CD4-positive, alpha-beta memory T cell (primary cell): ENCODE data around the gene GNAL. TPM values are rescaled to one million over a fixed set of nuclear protein-coding genes. Genes with fewer than 3 reads are reported as not detected.

Source experiments
- CTCF ChIA-PET: fragments of 350-600 bp; sonication (Branson Sonifier 250); formaldehyde crosslinking; loops from one replicate; lab custom pipeline; 2021; ENCODE audit warnings: inconsistent platforms; ENCODE audit not compliant: partially characterized antibody; lab: Charles Lee
- POLR2A ChIA-PET: fragments of 350-600 bp; sonication (Branson Sonifier 250); formaldehyde crosslinking; loops from one replicate; lab custom pipeline; 2021; ENCODE audit not compliant: partially characterized antibody; lab: Charles Lee
- DNase-seq, 5 donors: peaks; one replicate each; pipeline versions ENCODE4 v3.0.0 to v3.0.0-alpha.2; 2020 to 2022; ENCODE audit warnings: mixed read lengths in 1 of 5
- H3K27ac ChIP-seq: one replicate; pipeline ENCODE4 v1.7.0; 2013; ENCODE audit warnings: low read depth, low read length
- H3K27me3 ChIP-seq: 2 replicates; pipeline ENCODE4 v1.7.0; 2013; ENCODE audit warnings: mild to moderate bottlenecking, low read length, moderate library complexity; ENCODE audit not compliant: insufficient read depth
- H3K36me3 ChIP-seq: 2 replicates; pipeline ENCODE4 v1.7.0; 2013; ENCODE audit warnings: mild to moderate bottlenecking, low read length, moderate library complexity; ENCODE audit not compliant: insufficient read depth
- H3K4me1 ChIP-seq: 2 replicates; pipeline ENCODE4 v1.7.0; 2013; ENCODE audit warnings: mild to moderate bottlenecking, low read length, moderate library complexity; ENCODE audit not compliant: insufficient read depth
- H3K4me3 ChIP-seq, 2 donors: one replicate each; pipeline ENCODE4 v1.7.0; 2013; ENCODE audit warnings: low read length in 2 of 2, mild to moderate bottlenecking in 1 of 2
- H3K9me3 ChIP-seq, 2 donors: one replicate each; pipeline ENCODE4 v1.7.0; 2013; ENCODE audit warnings: low read length in 2 of 2, control low read depth in 1 of 2; ENCODE audit not compliant: control insufficient read depth in 1 of 2
- H3K27ac Mint-ChIP-seq, 7 donors: one replicate each; pipeline ENCODE4 v1.8.0; 2020 to 2021; ENCODE audit warnings: mixed read lengths in 7 of 7, mild to moderate bottlenecking in 6 of 7, inconsistent platforms in 3 of 7, moderate library complexity in 3 of 7
- H3K27me3 Mint-ChIP-seq, 2 donors: one replicate each; pipeline ENCODE4 v1.8.0; 2020 to 2021; ENCODE audit warnings: mixed read lengths in 2 of 2
- H3K36me3 Mint-ChIP-seq, 2 donors: one replicate each; pipeline ENCODE4 v1.8.0; 2020 to 2021; ENCODE audit warnings: mixed read lengths in 2 of 2, inconsistent platforms in 1 of 2, mild to moderate bottlenecking in 1 of 2
- H3K4me1 Mint-ChIP-seq, 4 donors: one replicate each; pipeline ENCODE4 v1.8.0; 2020 to 2021; ENCODE audit warnings: mixed read lengths in 4 of 4, mild to moderate bottlenecking in 1 of 4
- H3K4me3 Mint-ChIP-seq, 8 donors: one replicate each; pipeline ENCODE4 v1.8.0; 2020 to 2021; ENCODE audit warnings: mixed read lengths in 8 of 8, mild to moderate bottlenecking in 7 of 8, moderate library complexity in 6 of 8, inconsistent platforms in 3 of 8
- H3K9me3 Mint-ChIP-seq, 8 donors: one replicate each; pipeline ENCODE4 v1.8.0; 2020 to 2021; ENCODE audit warnings: mixed read lengths in 8 of 8, mild to moderate bottlenecking in 5 of 8, inconsistent platforms in 3 of 8, moderate library complexity in 1 of 8
- intact Hi-C: fragments of 100-400 bp; cut with micrococcal nuclease; formaldehyde crosslinking; loops from one replicate; pipeline ENCODE4 v1.15.1; 2023
- polyA plus RNA-seq, 2 donors: library from polyadenylated mRNA; unstranded; fragments of 300-500 nt; fragmentation: Illumina TruSeq; gene quantifications; one replicate each; pipeline ENCODE4 v1.2.3, GENCODE V29; 2021
- total RNA-seq, 2 experiments: library from RNA; stranded (reverse); gene quantifications; one replicate each; pipeline ENCODE4 v1.2.3, GENCODE V29; 2021

GNAL gene
- total and polyA plus RNA-seq, 4 experiments from 2014 or later: 0.20 to 0.33 (median 0.26) TPM; not detected in 1

DNA sequence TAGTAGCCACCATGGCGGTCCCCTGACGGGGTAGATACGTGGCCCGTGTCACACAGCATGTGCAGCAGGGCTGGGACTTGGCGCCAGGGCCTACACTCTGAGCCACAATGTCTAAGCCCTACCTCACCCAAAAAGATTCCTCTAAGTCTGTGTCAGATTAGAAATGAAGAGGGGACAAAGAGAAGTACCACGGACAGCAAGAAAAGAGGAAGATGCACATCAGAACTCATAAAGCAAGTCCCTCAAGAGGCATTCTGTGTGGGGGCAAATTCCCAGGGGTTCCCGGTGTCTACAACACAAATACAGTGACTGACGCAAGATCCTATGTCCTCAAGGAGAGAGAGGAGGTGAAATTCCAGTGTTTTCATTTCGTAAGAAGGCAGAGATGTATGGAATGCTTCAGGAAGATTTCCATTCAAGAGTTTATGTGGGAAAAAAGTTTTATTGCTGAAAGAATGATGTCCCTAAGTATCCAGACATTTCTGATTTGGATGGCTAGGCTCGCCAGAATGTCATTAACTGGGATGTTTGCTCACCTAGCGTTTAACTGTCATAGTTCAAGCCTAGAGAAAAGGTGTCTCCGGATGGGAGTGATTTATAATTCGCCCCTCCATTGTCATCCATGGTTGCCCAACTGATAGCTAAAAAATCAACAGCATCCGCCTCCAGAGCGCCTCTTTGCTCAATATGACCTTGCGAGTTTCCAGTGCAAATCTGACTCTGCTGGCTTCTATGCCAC, 86.5 kb downstream of the GNAL start:
- H3K4me3 ChIP-seq: no peak overlapping the region
- H3K4me1 ChIP-seq: no peaks in the 10 kb centered on the region
- intact Hi-C loops: no loop called here
- Mint-ChIP-seq H3K27ac (no peak overlapping the region), H3K4me1 (no peaks in the 10 kb centered on the region), H3K36me3 (no peaks in the 10 kb centered on the region), H3K4me3 (no peak overlapping the region), H3K9me3 (no peaks in the 10 kb centered on the region), H3K27me3 (peaks cover 2 to 13% of the 10 kb centered on the region in 2 donors)
- peaks cover 2% of the 10 kb centered on the region for H3K27me3 ChIP-seq
- POLR2A ChIA-PET: no interaction called here
- no peak overlapping the region for H3K27ac ChIP-seq
- CTCF ChIA-PET: no interaction called here
- no peaks in the 10 kb centered on the region for H3K36me3 ChIP-seq
- H3K9me3 ChIP-seq: no peaks in the 10 kb centered on the region
- DNase-seq: no peak

- DNase-seq: no peak
- Mint-ChIP-seq H3K36me3 (no peaks in the 10 kb centered on the region), H3K9me3 (no peaks in the 10 kb centered on the region), H3K27me3 (peaks cover 2 to 12% of the 10 kb centered on the region in 2 donors), H3K4me3 (no peak overlapping the region), H3K4me1 (no peaks in the 10 kb centered on the region), H3K27ac (no peak overlapping the region)
- Histone ChIP-seq H3K27me3 (peaks cover 8% of the 10 kb centered on the region), H3K4me1 (no peaks in the 10 kb centered on the region), H3K4me3 (no peak overlapping the region), H3K36me3 (no peaks in the 10 kb centered on the region), H3K27ac (no peak overlapping the region), H3K9me3 (no peaks in the 10 kb centered on the region)
- ChIA-PET CTCF (no interaction called here), POLR2A (no interaction called here)
- intact Hi-C loops: no loop called here
These were observed 91.0 kb downstream of the GNAL start for GRCh38 chr18:11780042-11780441.

DNA sequence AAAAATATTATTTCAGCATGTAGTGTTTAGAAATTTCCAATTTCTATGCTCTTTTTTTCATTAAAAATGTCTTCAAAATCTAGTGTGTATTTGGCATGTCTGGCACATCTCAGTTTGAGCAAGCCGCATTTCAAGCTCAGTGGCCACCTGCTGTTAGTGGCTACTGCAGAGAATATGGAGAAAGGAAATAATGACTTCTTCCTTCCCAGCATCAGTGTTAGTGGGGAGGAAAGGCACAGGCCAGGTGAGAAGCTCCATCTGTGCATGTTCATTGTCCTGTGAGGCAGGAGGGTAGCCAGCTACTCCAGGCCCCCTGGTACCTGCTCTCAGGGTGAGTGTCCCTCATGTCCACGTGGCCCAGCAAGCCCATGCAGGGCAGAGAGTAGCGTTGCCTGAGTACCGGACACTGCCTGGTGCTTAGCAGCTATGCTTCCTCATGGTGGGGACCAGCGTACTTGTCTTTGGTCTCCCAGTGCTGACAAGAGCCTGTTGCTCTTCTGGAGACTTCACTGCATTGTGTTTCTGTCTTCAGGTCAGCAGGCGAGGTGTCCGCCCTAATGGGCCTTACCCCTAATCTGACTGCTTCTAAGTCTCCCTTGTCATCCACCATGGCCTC, 94.8 kb downstream of the GNAL start:
- POLR2A ChIA-PET: no interaction called here
- H3K4me3 ChIP-seq: no peak overlapping the region
- H3K27me3 ChIP-seq: peaks cover 12% of the 10 kb centered on the region
- no peaks in the 10 kb centered on the region for H3K9me3 ChIP-seq
- H3K27ac Mint-ChIP-seq: no peak overlapping the region
- H3K36me3 ChIP-seq: no peaks in the 10 kb centered on the region
- no peak overlapping the region for H3K27ac ChIP-seq
- no peaks in the 10 kb centered on the region for H3K4me1 Mint-ChIP-seq
- H3K36me3 Mint-ChIP-seq: no peaks in the 10 kb centered on the region
- H3K4me3 Mint-ChIP-seq: no peak overlapping the region
- H3K27me3 Mint-ChIP-seq: peaks cover 8 to 17% of the 10 kb centered on the region in 2 donors
- no peaks in the 10 kb centered on the region for H3K9me3 Mint-ChIP-seq
- DNase-seq: no peak
- CTCF ChIA-PET: no interaction called here
- no peaks in the 10 kb centered on the region for H3K4me1 ChIP-seq
- intact Hi-C loops: no loop called here

DNA sequence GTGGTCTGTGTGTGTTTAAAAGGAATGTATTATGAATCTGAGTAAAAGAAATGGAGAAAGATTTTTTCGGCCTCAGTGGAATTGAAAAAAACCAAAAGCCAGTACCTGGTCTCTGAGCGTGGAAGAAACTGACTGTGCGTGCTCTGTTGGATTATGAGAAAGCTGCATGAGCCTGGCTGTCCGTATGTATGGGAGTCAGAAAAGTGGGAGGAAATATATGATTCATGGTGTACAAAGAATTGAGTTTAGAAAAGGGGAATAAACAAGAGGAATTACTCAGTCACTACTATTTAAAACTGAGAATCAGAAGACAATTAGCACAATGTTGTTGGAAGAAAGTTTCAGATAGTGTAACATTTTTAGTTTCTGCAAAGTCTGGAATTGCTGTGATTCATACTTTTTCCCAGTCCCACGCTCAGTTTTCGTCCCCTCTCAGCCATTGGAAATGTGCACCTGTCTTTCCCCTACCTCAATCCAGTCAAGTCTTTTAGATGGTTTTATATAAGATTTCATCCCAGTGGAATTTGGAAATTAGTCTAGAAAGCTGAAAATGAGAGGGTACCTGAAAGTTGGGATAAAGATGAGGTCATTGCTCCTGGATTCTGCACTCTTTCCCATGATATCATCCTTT, 95.7 kb downstream of the GNAL start:
- Mint-ChIP-seq H3K27me3 (peaks cover 11 to 15% of the 10 kb centered on the region in 2 donors), H3K4me3 (no peak overlapping the region), H3K4me1 (no peaks in the 10 kb centered on the region), H3K36me3 (no peaks in the 10 kb centered on the region), H3K27ac (peak overlapping the region in 1 of 7 donors; percentile 15), H3K9me3 (peaks cover 0 to 2% (median 0%) of the 10 kb centered on the region in 8 donors)
- ChIA-PET POLR2A (no interaction called here), CTCF (no interaction called here)
- Histone ChIP-seq H3K36me3 (no peaks in the 10 kb centered on the region), H3K27ac (no peak overlapping the region), H3K27me3 (peaks cover 12% of the 10 kb centered on the region), H3K4me1 (no peaks in the 10 kb centered on the region), H3K9me3 (no peaks in the 10 kb centered on the region), H3K4me3 (no peak overlapping the region)
- DNase-seq: no peak
- intact Hi-C loops: no loop called here

GRCh38 chr18:11785444-11786055, 96.5 kb downstream of the GNAL start:
- Histone ChIP-seq H3K36me3 (no peaks in the 10 kb centered on the region), H3K4me1 (no peaks in the 10 kb centered on the region), H3K27ac (no peak overlapping the region), H3K27me3 (peaks cover 11% of the 10 kb centered on the region), H3K9me3 (no peaks in the 10 kb centered on the region), H3K4me3 (no peak overlapping the region)
- Mint-ChIP-seq H3K9me3 (peaks cover 0 to 2% (median 0%) of the 10 kb centered on the region in 8 donors), H3K27ac (no peak overlapping the region), H3K4me1 (no peaks in the 10 kb centered on the region), H3K4me3 (no peak overlapping the region), H3K36me3 (no peaks in the 10 kb centered on the region), H3K27me3 (peaks cover 13 to 17% of the 10 kb centered on the region in 2 donors)
- POLR2A ChIA-PET: no interaction called here
- intact Hi-C loops: no loop called here
- CTCF ChIA-PET: interaction anchor here (0.8 kb wide), 1 partner anchor 10 kb away, joined by 3 read pairs; no protein-coding TSS in a partner anchor
- no peak for DNase-seq

DNA sequence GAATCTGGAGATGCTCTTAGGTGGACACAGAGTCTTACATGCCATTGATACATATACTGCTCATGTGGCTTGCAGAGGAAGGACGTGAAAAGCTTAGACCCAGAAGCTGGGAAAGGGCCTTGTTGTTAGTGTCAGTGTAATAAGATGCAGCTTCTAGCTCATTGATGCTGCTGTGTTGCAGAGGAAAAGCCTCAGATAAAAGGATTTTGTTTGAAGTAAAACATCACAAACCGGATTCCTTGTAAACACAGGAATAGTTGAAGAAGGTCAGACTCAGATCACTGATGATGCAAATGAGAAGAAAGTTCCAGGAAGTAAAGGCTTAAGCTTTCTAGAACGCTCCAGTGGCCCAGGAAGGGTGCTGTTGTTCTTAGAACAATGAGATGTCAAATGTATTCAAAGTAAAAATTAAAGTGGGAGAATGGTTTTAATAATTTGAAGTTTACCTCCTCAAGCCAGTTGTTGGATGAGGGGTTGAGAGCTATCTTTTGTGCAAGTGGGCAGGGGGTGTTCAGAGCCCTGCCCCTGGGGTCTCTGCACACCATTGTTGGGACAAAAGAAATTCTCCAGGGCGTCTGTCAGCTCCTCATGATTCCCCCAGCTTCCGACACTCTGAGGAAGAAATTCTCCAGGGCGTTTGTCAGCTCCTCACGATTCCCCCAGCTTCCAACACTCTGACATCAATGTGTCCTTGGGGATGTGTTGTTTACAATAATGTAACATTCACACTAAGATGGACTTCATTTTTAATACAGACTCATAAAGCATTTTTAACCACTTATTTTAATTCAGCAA, 100.8 kb downstream of the GNAL start:
- H3K27ac ChIP-seq: no peak overlapping the region
- H3K27me3 Mint-ChIP-seq: peaks cover 15 to 17% of the 10 kb centered on the region in 2 donors
- no peak for DNase-seq
- H3K4me1 ChIP-seq: no peaks in the 10 kb centered on the region
- POLR2A ChIA-PET: no interaction called here
- CTCF ChIA-PET: interaction anchor here (1.4 kb wide), 1 partner anchor 12 kb away, joined by 4 read pairs; no protein-coding TSS in a partner anchor
- no peaks in the 10 kb centered on the region for H3K36me3 Mint-ChIP-seq
- no peaks in the 10 kb centered on the region for H3K4me1 Mint-ChIP-seq
- intact Hi-C loops: no loop called here
- no peaks in the 10 kb centered on the region for H3K9me3 ChIP-seq
- peaks cover 6% of the 10 kb centered on the region for H3K27me3 ChIP-seq
- no peak overlapping the region for H3K4me3 Mint-ChIP-seq
- peaks cover 0 to 2% (median 0%) of the 10 kb centered on the region in 8 donors for H3K9me3 Mint-ChIP-seq
- H3K27ac Mint-ChIP-seq: no peak overlapping the region
- H3K4me3 ChIP-seq: no peak overlapping the region
- H3K36me3 ChIP-seq: no peaks in the 10 kb centered on the region
